Stimulated activated effector memory CD8-positive, alpha-beta T cell treated with anti-CD3 and anti-CD28 coated beads, Interleukin-12 subunit alpha, Interleukin-12 subunit beta, amount 100 ng/mL, for 72 hours (primary cell): ENCODE data around the gene PKDCC.

Experiments used
- ATAC-seq: fragments of 150-1000 bp; cut with Tn5 transposase; 2 replicates; pipeline ENCODE4 v1.10.0; 2021
- DNase-seq, 2 donors: peaks; one replicate each; pipeline ENCODE4 v3.0.0; 2021 to 2022; ENCODE audit warnings: low spot score in 2 of 2
- H3K27ac Mint-ChIP-seq: one replicate; pipeline ENCODE4 v1.8.0; 2022; ENCODE audit warnings: mild to moderate bottlenecking, mixed read lengths
- H3K36me3 Mint-ChIP-seq: one replicate; pipeline ENCODE4 v1.8.0; 2022; ENCODE audit warnings: mild to moderate bottlenecking, mixed read lengths
- H3K4me1 Mint-ChIP-seq: one replicate; pipeline ENCODE4 v1.8.0; 2022; ENCODE audit warnings: mixed read lengths
- H3K4me3 Mint-ChIP-seq: one replicate; pipeline ENCODE4 v1.8.0; 2022; ENCODE audit warnings: mild to moderate bottlenecking, mixed read lengths
- H3K9me3 Mint-ChIP-seq: one replicate; pipeline ENCODE4 v1.8.0; 2022; ENCODE audit warnings: mixed read lengths

The PKDCC gene

DNA sequence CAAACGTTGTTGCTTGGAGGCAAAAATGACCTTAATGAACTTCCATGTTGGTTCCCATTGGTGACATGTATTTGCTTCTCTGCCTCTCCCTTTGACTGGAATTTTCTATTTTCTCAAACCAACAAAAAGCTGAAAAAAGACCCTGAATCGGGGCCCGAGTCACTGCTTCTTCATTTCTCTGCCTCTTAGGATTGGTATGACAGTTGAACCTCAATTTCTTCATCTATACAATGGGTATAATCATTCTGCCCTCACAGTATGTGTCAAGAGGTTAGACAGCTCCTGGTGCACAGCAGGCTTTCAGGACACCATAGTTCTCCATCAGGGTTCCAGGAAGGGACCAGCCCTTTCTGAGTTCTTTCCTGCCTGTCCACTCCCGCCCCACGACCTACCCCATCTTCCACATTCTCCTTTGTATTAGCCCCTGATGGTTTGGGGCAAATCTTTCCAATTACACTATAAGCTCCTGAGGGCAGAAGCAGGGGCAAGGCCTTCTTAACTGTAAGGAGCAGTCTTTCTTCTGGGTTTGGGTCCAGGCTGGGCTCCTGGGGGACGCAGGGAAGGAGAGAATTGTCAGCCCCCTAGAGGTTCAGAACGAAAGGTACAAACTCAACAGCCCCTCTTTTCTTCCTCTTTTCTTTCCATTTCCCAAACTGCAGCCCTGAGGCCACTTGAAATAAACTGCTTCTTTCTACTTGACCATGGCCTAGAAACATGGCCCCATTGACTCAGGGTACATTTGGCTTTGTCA is 6.3 kb upstream of the PKDCC start:
- Mint-ChIP-seq H3K4me3 (no peak overlapping the region), H3K4me1 (no peaks in the 10 kb centered on the region), H3K36me3 (no peaks in the 10 kb centered on the region), H3K27ac (no peak overlapping the region), H3K9me3 (no peaks in the 10 kb centered on the region)
- DNase-seq (no peak), ATAC-seq (no peak)

DNA sequence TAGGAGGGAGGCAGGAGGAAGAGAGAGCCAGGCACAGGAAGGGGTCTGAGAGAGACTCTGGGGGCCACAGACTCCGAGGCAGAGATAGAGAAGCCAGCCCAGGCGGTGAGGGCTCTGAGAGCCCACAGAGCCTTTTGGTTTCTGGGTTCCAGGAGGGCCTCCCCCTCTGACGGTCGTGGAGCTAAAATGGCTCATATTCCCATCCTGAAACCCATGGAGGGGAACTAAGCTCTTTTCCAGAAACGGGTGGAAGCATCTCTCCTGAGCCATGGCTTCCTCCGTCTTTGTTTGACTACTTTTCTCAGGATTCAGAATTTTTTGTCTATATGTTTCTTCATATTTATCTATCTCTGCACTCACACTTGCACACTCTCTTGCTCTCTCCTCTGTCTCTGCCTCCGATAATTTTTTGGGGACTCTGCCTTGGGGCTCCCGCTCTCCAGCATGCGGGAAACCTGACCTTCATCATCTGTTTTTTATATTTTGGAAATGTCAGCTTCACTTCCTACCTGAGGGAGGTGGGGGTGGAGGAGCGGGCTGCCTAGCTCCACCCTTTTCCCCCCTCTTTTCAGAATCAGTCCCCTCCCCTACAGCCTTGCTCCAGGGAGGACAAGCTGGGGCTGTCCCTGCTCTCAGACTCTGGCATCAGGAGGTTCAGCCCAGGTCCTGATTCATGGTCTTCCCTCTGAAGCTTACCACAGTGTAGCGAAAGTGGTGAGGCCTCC is 5.0 kb upstream of the PKDCC start:
- Mint-ChIP-seq H3K4me3 (no peak overlapping the region), H3K36me3 (no peaks in the 10 kb centered on the region), H3K4me1 (peaks cover 6% of the 10 kb centered on the region), H3K27ac (no peak overlapping the region), H3K9me3 (no peaks in the 10 kb centered on the region)
- ATAC-seq: no peak
- no peak for DNase-seq

DNA sequence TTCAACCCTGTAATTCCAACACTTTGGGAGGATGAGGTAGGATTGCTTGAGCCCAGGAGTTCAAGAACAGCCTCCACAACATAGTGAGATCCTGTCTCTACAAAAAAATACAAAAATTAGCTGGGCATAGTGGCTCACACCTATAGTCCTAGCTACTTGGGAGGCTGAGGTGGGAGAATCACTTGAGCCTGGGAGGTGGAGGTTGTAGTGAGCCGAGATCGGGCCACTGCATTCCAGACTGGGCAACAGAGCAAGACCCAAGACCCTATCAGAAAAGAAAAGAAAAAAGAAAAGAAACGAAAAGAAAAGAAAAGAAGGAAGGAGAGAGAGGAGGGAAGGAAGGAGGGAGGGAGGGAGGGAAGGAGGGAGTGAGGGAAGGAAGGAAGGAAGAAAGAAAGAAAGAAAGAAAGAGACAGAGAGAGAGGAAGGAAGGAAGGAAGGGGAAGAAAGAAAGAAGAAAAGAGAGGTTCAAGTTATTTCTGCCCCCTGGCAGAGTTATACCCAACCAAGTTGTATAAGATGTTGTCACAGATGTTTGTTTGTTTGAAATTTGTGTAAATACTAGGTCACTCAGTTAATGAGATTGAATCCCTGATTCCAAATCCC is 3.9 kb upstream of the PKDCC start:
- H3K4me1 Mint-ChIP-seq: peaks cover 6% of the 10 kb centered on the region
- ATAC-seq (no peak), DNase-seq (no peak)
- H3K4me3 Mint-ChIP-seq: no peak overlapping the region
- no peak overlapping the region for H3K27ac Mint-ChIP-seq
- H3K36me3 Mint-ChIP-seq: no peaks in the 10 kb centered on the region
- no peaks in the 10 kb centered on the region for H3K9me3 Mint-ChIP-seq

DNA sequence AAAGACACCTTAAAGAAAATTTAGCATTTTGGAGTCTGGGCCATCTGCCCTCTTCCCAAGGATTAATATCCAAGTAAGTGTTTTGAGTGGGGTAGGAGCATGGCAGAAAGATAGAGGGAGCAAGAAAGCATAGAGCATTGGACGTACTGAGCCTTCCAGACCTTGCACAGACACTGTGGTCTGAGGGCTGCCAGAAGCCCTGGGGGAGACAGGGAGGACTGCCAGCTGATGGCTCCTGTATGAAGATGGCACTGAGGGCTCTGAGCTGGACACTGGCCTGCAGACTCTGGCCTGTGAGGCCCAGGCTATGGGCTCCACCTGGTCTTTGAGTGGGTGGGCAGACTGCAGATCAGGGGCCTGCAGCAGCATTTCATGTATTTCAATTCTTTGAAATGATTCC is 2.9 kb upstream of the PKDCC start:
- ATAC-seq: no peak
- Mint-ChIP-seq H3K27ac (no peak overlapping the region), H3K9me3 (no peaks in the 10 kb centered on the region), H3K4me1 (peaks cover 6% of the 10 kb centered on the region), H3K4me3 (no peak overlapping the region), H3K36me3 (no peaks in the 10 kb centered on the region)
- DNase-seq: no peak

DNA sequence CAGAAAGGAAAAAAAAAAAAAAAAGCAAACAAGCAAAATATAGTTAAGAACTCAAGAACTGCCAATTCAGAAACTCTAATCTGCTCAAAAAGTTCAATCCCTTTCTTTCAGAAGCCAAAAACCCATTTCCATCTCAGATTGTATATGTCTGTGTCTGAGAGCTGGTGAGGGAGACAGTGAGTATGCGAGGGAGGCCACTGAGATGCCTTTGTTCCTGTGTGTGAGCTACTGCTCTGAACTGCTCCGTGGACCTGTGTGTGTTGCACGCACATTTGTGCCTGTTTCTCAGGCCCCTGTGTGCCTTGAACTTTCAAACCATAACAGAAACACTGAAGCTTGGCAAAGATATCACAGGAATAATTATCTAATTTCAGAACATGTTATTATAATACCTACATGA is 2.5 kb upstream of the PKDCC start:
- no peaks in the 10 kb centered on the region for H3K36me3 Mint-ChIP-seq
- ATAC-seq (no peak), DNase-seq (no peak)
- H3K27ac Mint-ChIP-seq: no peak overlapping the region
- no peaks in the 10 kb centered on the region for H3K9me3 Mint-ChIP-seq
- H3K4me1 Mint-ChIP-seq: peaks cover 6% of the 10 kb centered on the region
- no peak overlapping the region for H3K4me3 Mint-ChIP-seq

DNA sequence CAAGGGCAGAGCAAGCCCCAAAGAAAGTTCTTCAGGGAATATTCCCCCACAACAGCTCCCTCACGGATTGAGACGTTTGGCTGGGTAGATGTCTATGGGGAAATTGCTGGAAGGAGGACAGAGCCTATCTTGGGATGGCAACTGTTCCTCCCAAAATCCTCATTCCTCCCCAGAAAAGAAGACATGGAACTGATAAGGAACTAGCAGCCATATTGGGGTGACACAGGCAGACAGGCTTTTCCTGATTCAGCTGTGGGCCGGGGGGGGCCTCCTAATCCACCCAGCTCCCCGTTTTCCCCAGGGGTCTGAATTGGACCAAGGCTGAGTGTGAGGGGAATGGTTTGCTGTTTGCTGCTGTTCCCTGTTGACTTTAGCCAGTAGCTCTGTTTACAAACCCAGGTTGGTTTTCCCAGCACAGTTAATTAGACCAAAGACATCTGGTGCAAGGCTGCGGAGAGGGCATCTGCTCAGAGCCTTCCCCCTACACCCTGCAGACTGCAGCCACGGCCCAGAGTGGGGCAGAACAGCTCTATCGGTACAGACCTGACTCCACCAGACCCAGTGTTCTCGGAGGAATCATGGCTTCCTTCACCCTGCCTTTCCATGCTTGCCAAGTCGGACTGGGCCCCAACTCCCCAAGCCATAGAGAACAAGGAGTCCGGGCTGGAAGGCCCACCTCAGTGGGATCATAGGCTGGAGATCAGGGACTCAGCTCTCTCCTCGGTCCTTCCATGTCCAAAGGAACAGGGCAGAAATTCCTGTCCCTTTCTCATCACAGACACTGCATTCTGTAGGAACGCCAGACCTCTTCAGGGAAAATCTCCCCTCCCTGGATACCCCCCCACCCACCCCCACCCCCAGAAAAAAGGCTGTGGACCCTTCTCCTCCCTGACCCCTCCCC is 1.7 kb upstream of the PKDCC start:
- H3K4me3 Mint-ChIP-seq: peak overlapping the region; percentile 50
- H3K4me1 Mint-ChIP-seq: peaks cover 6% of the 10 kb centered on the region
- ATAC-seq: no peak
- no peak overlapping the region for H3K27ac Mint-ChIP-seq
- no peaks in the 10 kb centered on the region for H3K9me3 Mint-ChIP-seq
- no peak for DNase-seq
- no peaks in the 10 kb centered on the region for H3K36me3 Mint-ChIP-seq

DNA sequence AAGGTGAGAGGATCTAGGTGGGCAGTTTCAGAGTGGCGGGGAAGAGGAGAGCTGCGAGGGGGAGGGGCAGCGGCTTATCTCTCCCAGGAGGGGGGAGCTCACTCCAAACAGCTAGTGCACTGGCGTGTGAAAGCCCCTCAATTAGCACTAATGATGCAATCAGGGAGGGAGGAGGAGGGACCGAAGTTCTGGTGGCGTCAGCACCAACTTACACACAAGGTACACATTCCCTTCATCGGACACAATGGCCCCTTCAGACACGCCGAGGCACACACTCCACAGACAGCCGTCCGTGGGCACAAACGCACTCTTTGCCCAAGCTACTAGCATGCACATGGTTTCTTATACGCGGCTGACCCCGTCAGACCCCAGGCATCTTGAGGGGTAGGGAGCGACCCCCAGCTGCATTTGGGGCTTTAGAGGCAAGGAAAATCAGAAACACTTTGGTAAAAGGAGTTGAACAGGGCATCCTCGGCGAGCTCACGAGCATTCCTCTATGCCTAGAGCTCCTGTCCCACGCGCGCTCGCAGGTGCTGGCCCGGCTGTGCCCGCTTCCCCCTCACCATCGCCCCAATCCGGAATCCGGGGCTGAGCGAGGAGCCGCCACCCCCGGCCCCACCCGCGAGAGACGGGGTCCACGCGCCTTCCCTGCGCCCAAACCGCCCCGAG is 868 bp upstream of the PKDCC start:
- Mint-ChIP-seq H3K4me1 (peaks cover 6% of the 10 kb centered on the region), H3K36me3 (no peaks in the 10 kb centered on the region), H3K9me3 (no peaks in the 10 kb centered on the region), H3K4me3 (peak overlapping the region; percentile 50), H3K27ac (no peak overlapping the region)
- DNase-seq: no peak
- no peak for ATAC-seq

GRCh38 chr2:42048299-42049220 is 739 bp downstream of the PKDCC start:
- H3K9me3 Mint-ChIP-seq: no peaks in the 10 kb centered on the region
- no peaks in the 10 kb centered on the region for H3K36me3 Mint-ChIP-seq
- peaks cover 6% of the 10 kb centered on the region for H3K4me1 Mint-ChIP-seq
- no peak overlapping the region for H3K27ac Mint-ChIP-seq
- no peak for DNase-seq
- peak; percentile 20 for ATAC-seq
- H3K4me3 Mint-ChIP-seq: peak overlapping the region; percentile 39

DNA sequence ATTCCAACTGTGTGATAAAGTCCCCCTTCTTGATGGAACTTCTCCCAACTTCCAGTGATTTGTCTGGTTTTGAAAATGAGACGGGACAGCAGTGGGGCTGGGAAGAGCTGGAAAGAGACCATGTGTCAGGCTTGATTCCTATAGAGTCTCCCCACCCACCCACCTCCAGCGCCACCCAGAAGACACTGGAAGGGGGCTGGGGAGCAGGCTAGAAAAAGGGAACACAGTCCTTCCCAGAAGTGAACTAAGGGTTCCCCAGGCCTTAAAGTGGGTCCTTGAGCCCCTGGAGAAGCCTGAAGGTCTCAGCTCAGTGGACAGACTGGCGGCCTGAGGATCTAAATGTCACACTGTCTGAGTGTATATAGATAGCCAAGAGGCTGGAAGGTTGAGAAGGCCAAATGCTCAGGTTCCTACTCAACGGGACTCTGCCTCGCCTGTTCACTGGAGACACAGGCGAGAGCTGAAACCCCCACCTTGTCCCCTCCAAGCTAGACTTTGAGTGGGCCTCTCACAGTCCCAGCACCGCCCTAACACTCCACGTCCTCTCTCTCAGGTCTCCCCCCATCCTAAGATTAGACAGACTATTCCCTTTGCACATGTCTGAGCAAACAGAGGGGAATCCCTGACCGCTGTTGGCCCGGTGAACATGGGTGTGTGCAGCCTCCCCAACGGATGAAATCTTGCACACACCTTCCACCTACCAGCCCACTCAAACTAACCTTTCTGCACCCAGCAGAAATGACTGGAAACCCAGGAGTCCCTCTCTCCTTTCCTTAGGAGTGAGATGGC is 1.6 kb downstream of the PKDCC start:
- H3K27ac Mint-ChIP-seq: no peak overlapping the region
- H3K36me3 Mint-ChIP-seq: no peaks in the 10 kb centered on the region

GRCh38 chr2:42050010-42050702 is 2.3 kb downstream of the PKDCC start:
- Mint-ChIP-seq H3K9me3 (no peaks in the 10 kb centered on the region), H3K36me3 (no peaks in the 10 kb centered on the region), H3K4me1 (peaks cover 6% of the 10 kb centered on the region), H3K4me3 (no peak overlapping the region), H3K27ac (no peak overlapping the region)
- ATAC-seq (no peak), DNase-seq (no peak)

More for the DNA sequence above, 1.6 kb downstream of the PKDCC start:
- peak overlapping the region; percentile 39 for H3K4me3 Mint-ChIP-seq
- DNase-seq (no peak), ATAC-seq (no peak)
- peaks cover 6% of the 10 kb centered on the region for H3K4me1 Mint-ChIP-seq
- no peaks in the 10 kb centered on the region for H3K9me3 Mint-ChIP-seq

GRCh38 chr2:42050703-42051542 is 3.1 kb downstream of the PKDCC start:
- Mint-ChIP-seq H3K9me3 (no peaks in the 10 kb centered on the region), H3K4me1 (peaks cover 6% of the 10 kb centered on the region), H3K27ac (no peak overlapping the region), H3K4me3 (no peak overlapping the region), H3K36me3 (no peaks in the 10 kb centered on the region)
- DNase-seq (no peak), ATAC-seq (no peak)

- Mint-ChIP-seq H3K36me3 (no peaks in the 10 kb centered on the region), H3K4me3 (no peak overlapping the region), H3K9me3 (no peaks in the 10 kb centered on the region), H3K27ac (no peak overlapping the region), H3K4me1 (peaks cover 5% of the 10 kb centered on the region)
- DNase-seq (no peak), ATAC-seq (no peak)
Observed at GRCh38 chr2:42051543-42052235, 3.9 kb downstream of the PKDCC start.
